ENCODE measurements around the gene LPCAT3.

DNA sequence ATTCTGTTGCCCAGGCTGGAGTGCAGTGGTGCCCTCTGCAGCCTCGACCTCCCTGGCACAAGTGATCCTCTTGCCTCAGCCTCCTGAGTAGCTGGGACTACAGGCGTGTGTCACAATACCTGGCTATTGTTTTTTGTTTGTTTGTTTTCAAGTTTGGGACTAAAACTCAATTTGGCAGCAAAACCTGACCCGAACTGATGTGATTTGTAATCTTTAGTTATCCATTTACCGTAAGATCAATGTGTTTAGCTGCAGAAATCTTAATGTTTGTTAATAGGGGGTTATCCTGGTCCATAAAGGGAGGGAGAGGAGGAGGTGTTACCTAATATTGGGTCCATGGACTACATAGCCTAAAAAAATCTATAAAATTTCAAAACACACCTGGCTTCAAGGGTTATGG lies 41.5 kb upstream of the LPCAT3 start:
- TF ChIP-seq, protein P1, sequence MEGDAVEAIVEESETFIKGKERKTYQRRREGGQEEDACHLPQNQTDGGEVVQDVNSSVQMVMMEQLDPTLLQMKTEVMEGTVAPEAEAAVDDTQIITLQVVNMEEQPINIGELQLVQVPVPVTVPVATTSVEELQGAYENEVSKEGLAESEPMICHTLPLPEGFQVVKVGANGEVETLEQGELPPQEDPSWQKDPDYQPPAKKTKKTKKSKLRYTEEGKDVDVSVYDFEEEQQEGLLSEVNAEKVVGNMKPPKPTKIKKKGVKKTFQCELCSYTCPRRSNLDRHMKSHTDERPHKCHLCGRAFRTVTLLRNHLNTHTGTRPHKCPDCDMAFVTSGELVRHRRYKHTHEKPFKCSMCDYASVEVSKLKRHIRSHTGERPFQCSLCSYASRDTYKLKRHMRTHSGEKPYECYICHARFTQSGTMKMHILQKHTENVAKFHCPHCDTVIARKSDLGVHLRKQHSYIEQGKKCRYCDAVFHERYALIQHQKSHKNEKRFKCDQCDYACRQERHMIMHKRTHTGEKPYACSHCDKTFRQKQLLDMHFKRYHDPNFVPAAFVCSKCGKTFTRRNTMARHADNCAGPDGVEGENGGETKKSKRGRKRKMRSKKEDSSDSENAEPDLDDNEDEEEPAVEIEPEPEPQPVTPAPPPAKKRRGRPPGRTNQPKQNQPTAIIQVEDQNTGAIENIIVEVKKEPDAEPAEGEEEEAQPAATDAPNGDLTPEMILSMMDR (IDR thresholded peaks at IDR 0.05; ENCODE audit: low read depth, low read length) = no peak
- TF ChIP-seq POLR2A (IDR thresholded peaks at IDR 0.05; ENCODE audit: extremely low read depth, insufficient read length) = no peak
- no peak for TF ChIP-seq MAX (IDR thresholded peaks at IDR 0.05; ENCODE audit: low read depth, low read length)
- no peak for TF ChIP-seq MYC (IDR thresholded peaks at IDR 0.05; ENCODE audit: low read depth, low read length)
